ENCODE results near the gene EFR3B. TPM values are rescaled to one million over a fixed set of nuclear protein-coding genes. Genes with fewer than 3 reads are reported as not detected.
A peak's percentile ranks its signal among the peaks of the same experiment; 100 is the strongest.

Gene EFR3B
- total RNA-seq, 2 donors from 2014 or later, result 11.0 to 11.8 TPM

DNA sequence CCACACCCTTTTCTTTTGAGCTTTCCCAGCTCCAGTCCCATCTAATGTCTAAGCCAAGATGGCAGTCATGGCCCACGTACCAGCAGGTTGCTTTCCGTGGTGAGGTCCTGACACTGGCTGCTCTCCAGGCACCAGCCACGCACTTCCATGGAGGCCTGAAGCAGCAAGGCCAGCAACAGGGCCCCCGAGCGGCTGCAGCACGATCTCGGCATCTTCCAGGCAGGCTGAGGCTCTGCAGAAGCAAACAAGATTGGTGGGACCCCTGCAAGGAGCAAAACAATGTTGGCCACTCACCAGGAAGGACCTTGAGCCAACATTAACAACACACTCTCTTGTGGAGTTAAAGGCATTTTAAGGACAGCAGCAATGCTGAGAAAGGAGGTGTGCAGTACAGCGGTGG, 122.7 kb downstream of the EFR3B start:
- peaks cover 34% of the 10 kb centered on the region for H3K27me3 Mint-ChIP-seq (ENCODE audit: insufficient read depth)
- peaks cover 37% of the 10 kb centered on the region for H3K4me1 Mint-ChIP-seq
- DNase-seq, result peak; percentile 78
- Histone ChIP-seq H3K36me3 (ENCODE audit: control insufficient read depth, insufficient read depth, low read length) (no peaks in the 10 kb centered on the region), H3K27ac (ENCODE audit: low read depth, low read length) (no peak overlapping the region), H3K4me1 (ENCODE audit: control insufficient read depth, insufficient read depth, low read length) (peaks cover 3% of the 10 kb centered on the region), H3K9me3 (ENCODE audit: control insufficient read depth, low read length) (no peaks in the 10 kb centered on the region), H3K4me3 (ENCODE audit: low read length) (no peak overlapping the region), H3K27me3 (ENCODE audit: control insufficient read depth, insufficient read depth, low read length, poor library complexity, severe bottlenecking) (peaks cover 32% of the 10 kb centered on the region), H3K9ac (ENCODE audit: extremely low read depth, low read length, poor library complexity, severe bottlenecking) (no peak overlapping the region)
- TF ChIP-seq, protein P1, sequence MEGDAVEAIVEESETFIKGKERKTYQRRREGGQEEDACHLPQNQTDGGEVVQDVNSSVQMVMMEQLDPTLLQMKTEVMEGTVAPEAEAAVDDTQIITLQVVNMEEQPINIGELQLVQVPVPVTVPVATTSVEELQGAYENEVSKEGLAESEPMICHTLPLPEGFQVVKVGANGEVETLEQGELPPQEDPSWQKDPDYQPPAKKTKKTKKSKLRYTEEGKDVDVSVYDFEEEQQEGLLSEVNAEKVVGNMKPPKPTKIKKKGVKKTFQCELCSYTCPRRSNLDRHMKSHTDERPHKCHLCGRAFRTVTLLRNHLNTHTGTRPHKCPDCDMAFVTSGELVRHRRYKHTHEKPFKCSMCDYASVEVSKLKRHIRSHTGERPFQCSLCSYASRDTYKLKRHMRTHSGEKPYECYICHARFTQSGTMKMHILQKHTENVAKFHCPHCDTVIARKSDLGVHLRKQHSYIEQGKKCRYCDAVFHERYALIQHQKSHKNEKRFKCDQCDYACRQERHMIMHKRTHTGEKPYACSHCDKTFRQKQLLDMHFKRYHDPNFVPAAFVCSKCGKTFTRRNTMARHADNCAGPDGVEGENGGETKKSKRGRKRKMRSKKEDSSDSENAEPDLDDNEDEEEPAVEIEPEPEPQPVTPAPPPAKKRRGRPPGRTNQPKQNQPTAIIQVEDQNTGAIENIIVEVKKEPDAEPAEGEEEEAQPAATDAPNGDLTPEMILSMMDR (conservative IDR thresholded peaks at IDR 0.05), result peak; percentile 30
- peak overlapping the region; percentile 32 for H3K27ac Mint-ChIP-seq
- peaks cover 2% of the 10 kb centered on the region for H3K36me3 Mint-ChIP-seq (ENCODE audit: low read depth)
- no peaks in the 10 kb centered on the region for H3K9me3 Mint-ChIP-seq
- no peak overlapping the region for H3K4me3 Mint-ChIP-seq
- 61 to 67% methylated on average over 6 to 8 of the region's 8 CpGs for WGBS, 2 experiments (ENCODE audit: insufficient coverage in 1 of 2, insufficient read length in 1 of 2)

DNA sequence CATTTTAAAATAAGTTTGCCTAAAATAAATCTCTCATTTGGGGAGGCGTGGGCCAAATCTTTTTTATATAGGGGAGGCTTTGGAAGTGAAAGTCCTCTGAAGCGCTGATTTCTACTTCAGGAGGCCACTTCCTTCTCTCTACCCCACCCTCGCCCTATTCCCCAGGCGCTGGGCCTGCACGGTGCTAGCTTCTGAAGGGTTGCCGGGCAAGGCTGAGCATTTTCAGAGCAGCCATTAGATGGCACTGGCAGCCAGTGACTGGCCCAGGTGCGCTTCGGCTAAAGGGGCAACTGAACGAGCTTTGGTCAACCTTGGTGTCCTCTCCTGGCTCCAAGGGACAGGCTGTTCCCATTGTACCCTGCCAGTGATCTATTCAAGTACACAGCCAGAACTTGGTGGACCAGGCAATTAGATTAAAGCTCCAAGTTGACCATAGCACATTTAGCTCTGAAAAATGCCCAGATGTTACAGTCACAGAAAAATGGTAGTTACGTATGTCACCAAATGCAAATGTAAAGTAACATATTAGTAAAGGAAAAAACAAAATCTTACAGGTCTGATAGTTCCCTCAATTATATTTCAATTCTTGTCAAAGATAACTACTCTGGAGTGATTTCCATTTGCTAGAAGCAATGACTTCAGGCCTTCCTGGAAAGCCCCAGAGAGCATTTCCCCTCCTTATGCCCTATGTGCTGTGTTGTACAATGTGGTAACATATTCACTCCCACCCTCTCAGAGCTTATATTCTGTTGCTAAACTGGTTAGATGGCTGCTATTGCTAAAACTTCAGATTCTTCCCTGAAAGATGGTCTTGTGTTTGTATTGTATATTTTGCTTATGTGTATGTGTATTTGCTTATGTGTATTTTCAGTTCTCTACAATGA, 124.4 kb downstream of the EFR3B start:
- peaks cover 48% of the 10 kb centered on the region for H3K27me3 Mint-ChIP-seq (ENCODE audit: insufficient read depth)
- H3K4me3 Mint-ChIP-seq, result no peak overlapping the region
- peaks cover 30% of the 10 kb centered on the region for H3K4me1 Mint-ChIP-seq
- Histone ChIP-seq H3K36me3 (ENCODE audit: control insufficient read depth, insufficient read depth, low read length) (no peaks in the 10 kb centered on the region), H3K27ac (ENCODE audit: low read depth, low read length) (no peak overlapping the region), H3K9me3 (ENCODE audit: control insufficient read depth, low read length) (no peaks in the 10 kb centered on the region), H3K27me3 (ENCODE audit: control insufficient read depth, insufficient read depth, low read length, poor library complexity, severe bottlenecking) (peaks cover 42% of the 10 kb centered on the region), H3K4me1 (ENCODE audit: control insufficient read depth, insufficient read depth, low read length) (no peaks in the 10 kb centered on the region), H3K4me3 (ENCODE audit: low read length) (no peak overlapping the region), H3K9ac (ENCODE audit: extremely low read depth, low read length, poor library complexity, severe bottlenecking) (no peak overlapping the region)
- H3K9me3 Mint-ChIP-seq, result no peaks in the 10 kb centered on the region
- no peak overlapping the region for H3K27ac Mint-ChIP-seq
- WGBS, 2 experiments (ENCODE audit: insufficient coverage in 1 of 2, insufficient read length in 1 of 2), result 52 to 56% methylated on average over 8 to 10 of the region's 10 CpGs
- peak; percentile 87 for DNase-seq
- no peaks in the 10 kb centered on the region for H3K36me3 Mint-ChIP-seq (ENCODE audit: low read depth)
- TF ChIP-seq, protein P1 (conservative IDR thresholded peaks at IDR 0.05), result peak; percentile 67

DNA sequence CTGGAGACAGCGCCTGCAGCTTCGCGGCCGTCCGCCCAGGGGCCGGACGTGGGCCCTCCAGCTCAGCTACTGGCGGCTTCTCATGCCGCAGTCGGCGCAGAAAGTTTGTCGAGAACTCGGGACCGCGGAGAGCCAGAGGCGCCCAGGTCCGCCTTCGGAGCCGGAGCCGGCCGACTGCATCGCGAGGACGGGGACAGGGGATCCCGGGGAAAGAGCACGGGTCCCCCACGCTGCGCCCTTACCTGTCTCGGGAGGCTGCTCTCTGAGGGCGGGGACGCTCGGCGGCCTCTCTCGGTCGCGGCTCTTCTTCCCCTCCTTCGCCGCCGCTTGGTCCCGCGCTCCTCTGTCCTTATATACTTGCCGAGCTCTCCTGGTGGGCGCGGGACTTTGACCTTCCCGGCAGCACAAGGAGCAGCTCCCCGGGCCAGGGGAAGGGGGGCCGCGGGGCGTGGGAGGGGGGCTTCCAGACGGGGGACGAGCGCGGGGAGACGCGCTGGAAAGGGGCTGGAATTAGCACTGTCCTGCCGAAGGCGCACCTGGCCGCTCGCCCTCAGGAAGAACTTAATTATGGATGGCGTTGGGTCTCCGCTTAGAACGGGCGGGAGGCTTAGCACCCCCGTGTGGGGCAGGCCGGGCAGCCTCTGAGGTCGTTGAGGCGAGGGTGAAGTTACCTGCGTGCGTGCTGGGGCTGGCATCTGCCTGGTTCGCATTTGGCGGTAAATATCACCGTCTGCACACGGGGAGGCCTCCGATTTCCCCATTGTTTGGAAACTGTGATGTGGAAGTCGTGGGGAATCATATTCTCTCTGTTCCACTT, 126.6 kb downstream of the EFR3B start, which contains the start of gene POMC:
POMC (minus strand) TSS at position 325 of the 817 bp plus-strand sequence. CDS start 3,808 bp downstream, outside the sequence.
- Histone ChIP-seq H3K27me3 (ENCODE audit: control insufficient read depth, insufficient read depth, low read length, poor library complexity, severe bottlenecking) (peaks cover 42% of the 10 kb centered on the region), H3K27ac (ENCODE audit: low read depth, low read length) (no peak within 1 kb of the TSS), H3K4me1 (ENCODE audit: control insufficient read depth, insufficient read depth, low read length) (no peaks in the 10 kb centered on the region), H3K36me3 (ENCODE audit: control insufficient read depth, insufficient read depth, low read length) (no peaks in the 10 kb centered on the region), H3K9ac (ENCODE audit: extremely low read depth, low read length, poor library complexity, severe bottlenecking) (peak within 1 kb of the TSS; percentile 16), H3K4me3 (ENCODE audit: low read length) (peak within 1 kb of the TSS; percentile 61), H3K9me3 (ENCODE audit: control insufficient read depth, low read length) (no peaks in the 10 kb centered on the region)
- 4 to 5% methylated on average over 37 to 75 of the region's 75 CpGs for WGBS, 2 experiments (ENCODE audit: insufficient coverage in 1 of 2, insufficient read length in 1 of 2)
- DNase-seq, result peak; percentile 86
- Mint-ChIP-seq H3K27ac (no peak within 1 kb of the TSS), H3K27me3 (ENCODE audit: insufficient read depth) (peaks cover 51% of the 10 kb centered on the region), H3K36me3 (ENCODE audit: low read depth) (no peaks in the 10 kb centered on the region), H3K9me3 (no peaks in the 10 kb centered on the region), H3K4me1 (peaks cover 24% of the 10 kb centered on the region), H3K4me3 (peak within 1 kb of the TSS; percentile 58)
- TF ChIP-seq, protein P1 (conservative IDR thresholded peaks at IDR 0.05), result peak; percentile 25

Data from endodermal cell (in vitro differentiated cells).